ENCODE results near the gene ICA1L.

DNA sequence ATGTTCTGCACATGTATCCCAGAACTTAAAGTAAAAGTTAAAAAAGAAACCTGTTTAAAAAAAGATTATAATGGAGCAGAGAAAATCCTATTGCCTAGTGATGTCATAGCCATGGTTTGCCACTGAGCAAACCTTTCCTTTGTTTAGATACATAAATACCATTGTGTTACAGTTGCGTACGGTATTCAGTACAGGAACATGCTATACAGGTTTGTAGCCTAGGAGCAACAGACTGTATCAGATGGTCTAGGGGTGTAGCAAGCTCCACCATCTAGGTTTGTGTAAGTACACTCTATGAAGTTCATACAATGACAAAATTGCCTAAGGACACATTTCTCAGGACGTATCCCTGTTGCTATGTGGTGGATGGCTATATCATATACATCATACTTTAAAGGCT lies 13.0 kb downstream of the ICA1L start:
- TF ChIP-seq, protein P1, sequence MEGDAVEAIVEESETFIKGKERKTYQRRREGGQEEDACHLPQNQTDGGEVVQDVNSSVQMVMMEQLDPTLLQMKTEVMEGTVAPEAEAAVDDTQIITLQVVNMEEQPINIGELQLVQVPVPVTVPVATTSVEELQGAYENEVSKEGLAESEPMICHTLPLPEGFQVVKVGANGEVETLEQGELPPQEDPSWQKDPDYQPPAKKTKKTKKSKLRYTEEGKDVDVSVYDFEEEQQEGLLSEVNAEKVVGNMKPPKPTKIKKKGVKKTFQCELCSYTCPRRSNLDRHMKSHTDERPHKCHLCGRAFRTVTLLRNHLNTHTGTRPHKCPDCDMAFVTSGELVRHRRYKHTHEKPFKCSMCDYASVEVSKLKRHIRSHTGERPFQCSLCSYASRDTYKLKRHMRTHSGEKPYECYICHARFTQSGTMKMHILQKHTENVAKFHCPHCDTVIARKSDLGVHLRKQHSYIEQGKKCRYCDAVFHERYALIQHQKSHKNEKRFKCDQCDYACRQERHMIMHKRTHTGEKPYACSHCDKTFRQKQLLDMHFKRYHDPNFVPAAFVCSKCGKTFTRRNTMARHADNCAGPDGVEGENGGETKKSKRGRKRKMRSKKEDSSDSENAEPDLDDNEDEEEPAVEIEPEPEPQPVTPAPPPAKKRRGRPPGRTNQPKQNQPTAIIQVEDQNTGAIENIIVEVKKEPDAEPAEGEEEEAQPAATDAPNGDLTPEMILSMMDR (IDR thresholded peaks at IDR 0.05), result no peak
- no peak for TF ChIP-seq POLR2A (IDR thresholded peaks at IDR 0.05)
- no peak for TF ChIP-seq EP300 (IDR thresholded peaks at IDR 0.05)
- TF ChIP-seq POLR2AphosphoS5 (IDR thresholded peaks at IDR 0.05), result no peak

Data from suprapubic skin (tissue), 4 donors.